Right ventricle myocardium superior (tissue), 1 donor: ENCODE results near the gene ZBTB48. TPM values are rescaled to one million over a fixed set of nuclear protein-coding genes. Genes with fewer than 3 reads are reported as not detected.
"Not testable (repeated sequence)": the region's sequence is repeated elsewhere in the genome, so short reads cannot be mapped to it uniquely, and the experiment has no call there.

Source experiments
- ATAC-seq: fragments of 200-7000 bp; cut with Tn5 transposase; one replicate; pipeline ENCODE4 v1.9.1; 2020; ENCODE audit warnings: mild to moderate bottlenecking; ENCODE audit not compliant: poor library complexity
- DNase-seq: peaks from one replicate; pipeline ENCODE4 v3.0.0-alpha.2; 2020
- intact Hi-C: fragments of 100-400 bp; cut with DNase I; formaldehyde crosslinking; loops from one replicate; pipeline ENCODE4 v1.11.2; 2022
- total RNA-seq: library from RNA; stranded (reverse); fragmentation: NEBNext Ultra II Directional; extraction: Animal tissue kit (Norgen Biotek cat#: 25700); gene quantifications from one replicate; pipeline ENCODE4 v1.2.1, GENCODE V29; 2021
- donor health status: DM: no; HTN: yes; CAD: no; lungs with severe emphysema.

ZBTB48 gene
- total RNA-seq, 1 donor from 2014 or later, result 11.7 TPM

DNA sequence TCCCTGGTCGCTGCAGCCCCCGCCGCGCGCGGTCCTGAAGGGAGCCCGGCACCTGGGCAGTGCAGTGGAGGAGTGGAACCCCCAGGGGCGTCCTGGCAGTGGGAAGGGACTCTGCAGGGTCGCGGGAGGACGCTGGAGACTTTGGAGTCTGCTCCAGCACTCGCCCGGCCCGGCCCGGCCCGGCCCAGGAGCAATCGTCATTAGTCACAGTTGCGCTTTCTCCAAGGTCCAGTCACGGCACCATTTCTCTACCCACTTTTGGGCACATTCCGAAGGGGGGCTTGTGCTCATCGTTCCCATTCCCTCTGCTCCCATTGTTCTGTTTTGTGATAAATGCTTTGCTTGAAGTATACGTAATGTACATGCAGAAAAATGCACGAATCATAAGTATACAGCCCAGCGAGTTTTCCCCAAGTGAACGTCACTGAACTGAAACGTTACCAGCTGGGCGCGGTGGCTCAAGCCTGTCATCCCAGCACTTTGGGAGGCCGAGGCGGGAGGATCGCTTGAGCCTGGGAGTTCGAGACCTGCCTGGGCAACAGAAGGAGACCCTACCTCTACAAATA is 45.9 kb downstream of the ZBTB48 start:
- no peak for DNase-seq
- ATAC-seq, result peak; percentile 26
- intact Hi-C loops, result no loop called here

- intact Hi-C loops, result no loop called here
Measured at GRCh38 chr1:6627031-6627430, 47.2 kb downstream of the ZBTB48 start.

DNA sequence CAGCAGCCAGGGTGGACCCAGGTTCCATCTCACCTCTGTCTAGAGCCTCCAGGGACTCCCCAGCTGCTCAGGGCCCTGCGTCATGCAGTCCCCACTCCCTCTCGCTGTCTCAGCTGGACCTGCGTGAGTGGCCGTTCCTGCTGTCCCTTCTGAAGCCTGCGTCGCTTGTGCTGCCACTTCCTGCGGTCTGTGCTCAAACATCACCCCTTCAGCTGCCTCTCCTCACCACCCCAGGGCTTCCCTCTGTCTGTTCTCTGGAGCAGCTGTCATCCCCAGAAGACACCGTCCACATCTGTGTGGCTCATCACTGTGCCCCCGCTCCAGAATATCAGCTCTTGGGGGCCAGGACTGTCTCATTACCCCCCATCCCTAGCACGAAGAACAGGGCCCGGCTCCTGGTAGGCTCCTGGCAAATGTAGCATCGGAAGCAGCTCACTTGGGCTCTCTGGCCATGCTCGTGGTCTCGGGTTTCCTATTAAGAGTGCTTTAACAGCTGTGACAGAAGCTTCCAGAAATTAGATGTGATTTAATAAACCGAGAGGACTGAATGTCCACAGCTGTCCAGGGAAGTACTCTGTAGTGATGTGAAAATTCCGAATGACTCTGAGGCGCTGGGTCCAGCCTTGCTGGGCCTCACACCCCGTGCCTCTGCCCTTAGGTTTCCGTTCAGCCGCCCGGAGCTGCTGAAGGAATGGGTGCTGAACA is 48.2 kb downstream of the ZBTB48 start:
- no peak for ATAC-seq
- intact Hi-C loops, result no loop called here
- DNase-seq, result no peak

More at GRCh38 chr1:6627031-6627430, 47.2 kb downstream of the ZBTB48 start:
- no peak for DNase-seq
- no peak for ATAC-seq

- no peak for ATAC-seq
- no peak for DNase-seq
- intact Hi-C loops, result no loop called here
Measured at GRCh38 chr1:6628971-6629479, 49.2 kb downstream of the ZBTB48 start.

DNA sequence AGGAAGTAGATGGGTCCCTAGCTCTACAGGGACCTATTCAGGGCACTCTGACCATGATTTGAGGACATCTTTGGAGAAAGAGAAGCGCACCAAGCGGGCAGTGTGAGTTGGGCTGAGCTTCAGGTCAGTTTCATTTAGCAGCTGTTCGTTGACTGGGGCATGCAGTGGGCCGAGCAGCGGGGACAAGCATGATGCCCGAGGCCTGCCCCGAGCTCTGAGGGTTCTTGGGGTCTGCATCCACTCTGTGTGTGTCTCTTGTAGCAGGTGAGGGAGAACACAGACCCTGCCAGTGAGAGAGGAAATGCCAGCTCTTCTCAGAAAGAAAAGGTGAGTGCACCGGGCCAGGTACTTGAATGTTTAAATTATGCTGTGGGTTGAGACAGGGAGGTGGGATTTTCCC is 50.2 kb downstream of the ZBTB48 start:
- no peak for ATAC-seq
- no peak for DNase-seq
- intact Hi-C loops, result no loop called here

- no peak for ATAC-seq
- intact Hi-C loops, result no loop called here
- no peak for DNase-seq
Measured at GRCh38 chr1:6631058-6631457, 51.3 kb downstream of the ZBTB48 start.

DNA sequence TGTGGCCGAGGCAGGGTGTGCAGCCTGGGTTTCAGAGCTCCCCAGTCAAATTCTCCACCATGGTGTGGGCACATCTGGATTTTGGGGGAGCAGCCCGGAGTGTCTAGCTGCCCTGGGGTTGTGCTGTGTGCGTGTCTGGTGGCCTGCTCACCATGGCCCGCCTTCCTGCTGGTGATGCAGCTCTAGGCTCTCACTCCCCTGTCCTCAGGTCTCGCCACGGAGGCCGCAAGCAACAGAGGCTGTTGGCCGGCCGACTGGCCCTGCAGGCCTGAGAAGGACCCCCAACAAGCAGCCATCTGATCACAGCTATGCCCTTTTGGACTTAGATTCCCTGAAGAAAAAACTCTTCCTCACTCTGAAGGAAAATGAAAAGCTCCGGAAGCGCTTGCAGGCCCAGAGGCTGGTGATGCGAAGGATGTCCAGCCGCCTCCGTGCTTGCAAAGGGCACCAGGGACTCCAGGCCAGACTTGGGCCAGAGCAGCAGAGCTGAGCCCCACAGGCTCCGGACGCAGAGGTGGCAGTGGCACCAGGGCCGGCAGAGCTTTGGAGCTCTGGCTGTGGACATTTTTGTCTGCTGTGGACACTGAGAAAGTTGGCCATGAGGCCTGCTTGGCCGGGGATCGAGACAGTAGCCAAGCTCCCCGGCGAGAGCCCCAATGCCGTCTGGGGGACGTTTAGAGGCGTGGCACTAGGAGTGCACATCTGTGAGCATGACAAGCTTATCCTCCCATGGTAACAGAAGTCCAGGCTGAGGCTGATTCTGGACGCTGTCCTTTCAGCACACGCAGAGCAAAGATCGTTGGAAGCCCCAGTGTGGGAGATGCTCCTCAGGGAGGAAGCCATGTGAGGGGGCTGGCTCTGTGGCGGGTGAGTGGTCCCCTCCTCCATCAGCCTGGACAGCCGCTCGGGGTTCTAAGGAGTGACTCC is 53.1 kb downstream of the ZBTB48 start:
- intact Hi-C loops, result no loop called here
- DNase-seq (no peak), ATAC-seq (no peak)

- intact Hi-C loops, result no loop called here
- ATAC-seq (peak; percentile 73), DNase-seq (peak; percentile 76)
Measured at GRCh38 chr1:6634371-6635052, 54.7 kb downstream of the ZBTB48 start.

GRCh38 chr1:6635161-6635909 is 55.5 kb downstream of the ZBTB48 start:
- intact Hi-C loops, result no loop called here
- ATAC-seq, result no peak
- peak; percentile 14 for DNase-seq

DNA sequence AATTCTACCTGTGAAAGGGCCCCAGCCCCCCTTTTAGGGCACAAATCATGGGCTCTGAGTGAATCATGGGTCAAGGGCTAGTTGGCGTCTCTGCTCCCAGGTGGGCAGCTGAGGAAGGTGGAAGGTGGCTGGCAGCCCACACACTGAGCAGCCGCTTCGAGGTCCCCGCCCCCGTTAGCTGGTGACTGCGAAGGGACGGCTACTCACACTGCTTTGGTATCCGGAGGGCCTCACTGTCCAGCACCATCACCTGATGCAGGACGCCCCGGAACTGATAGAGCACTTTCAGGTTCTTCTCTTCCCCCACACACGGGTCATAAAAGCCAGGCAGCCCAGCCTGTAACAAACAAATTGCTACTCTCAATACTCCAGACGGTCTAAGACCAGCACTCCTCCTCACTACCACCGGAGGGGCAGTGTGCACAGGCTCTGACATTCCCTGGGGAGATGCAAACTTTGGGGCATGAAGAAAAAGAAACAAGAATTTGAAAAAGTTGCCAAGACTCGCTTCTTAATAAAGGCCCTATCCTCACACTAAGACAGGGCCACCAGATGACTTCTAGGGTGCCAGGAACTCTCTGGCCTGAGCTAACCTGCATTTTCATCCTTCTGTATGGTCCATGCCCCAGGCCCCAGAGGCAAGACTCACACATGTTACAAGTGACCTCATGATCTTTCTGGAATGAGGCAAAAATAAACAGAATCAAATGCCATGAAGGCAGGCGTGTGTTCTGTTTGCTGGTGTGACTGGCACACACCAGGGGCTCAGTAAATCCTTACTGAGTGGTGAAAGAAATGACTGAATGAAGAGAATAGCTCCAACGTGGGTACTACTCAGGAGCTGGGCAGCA is 56.3 kb downstream of the ZBTB48 start:
- ATAC-seq (no peak), DNase-seq (peak; percentile 34)
- intact Hi-C loops, result no loop called here

GRCh38 chr1:6636778-6637177 is 57.0 kb downstream of the ZBTB48 start:
- ATAC-seq, intact Hi-C loops, DNase-seq: not testable (repeated sequence)

DNA sequence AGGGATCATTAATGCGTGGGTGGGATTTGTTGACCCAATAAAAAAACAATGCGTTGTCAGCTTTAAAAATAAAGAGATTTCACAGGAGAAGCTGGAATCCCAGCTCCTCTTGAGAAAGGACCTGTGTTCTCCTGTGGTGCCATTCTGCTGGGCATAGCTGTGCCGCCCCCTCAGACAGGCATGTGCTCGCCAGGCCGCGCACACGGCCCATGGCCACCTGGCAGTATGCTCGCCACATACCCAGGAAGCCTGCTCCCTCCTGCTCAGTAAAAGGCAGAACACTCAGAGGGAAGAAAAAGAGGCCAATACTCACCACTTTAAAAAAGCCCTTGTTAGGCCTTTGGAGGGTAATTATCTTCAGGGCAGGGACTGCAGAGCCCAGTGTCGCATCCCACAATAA is 58.0 kb downstream of the ZBTB48 start:
- intact Hi-C loops, result no loop called here
- no peak for ATAC-seq
- DNase-seq, result no peak

DNA sequence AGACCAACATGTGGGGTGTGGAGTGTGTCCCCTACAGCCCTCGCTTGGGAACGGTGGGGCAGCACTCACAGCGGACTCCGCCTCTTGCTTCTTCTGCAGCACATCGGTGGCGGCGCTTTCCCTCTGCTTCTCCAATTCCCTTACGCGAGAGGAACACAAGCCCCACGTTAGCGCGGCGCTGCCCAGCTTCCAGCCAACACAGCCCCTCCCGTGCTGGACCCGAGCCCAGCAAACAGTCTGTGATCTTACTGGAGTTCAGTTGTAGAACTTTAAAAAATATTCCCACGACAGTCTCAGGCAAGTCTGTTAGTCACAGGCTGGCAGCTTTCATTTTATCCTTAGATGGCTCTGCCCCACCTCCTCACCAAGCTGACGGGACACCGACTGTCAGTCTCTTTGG is 58.4 kb downstream of the ZBTB48 start:
- DNase-seq (peak; percentile 93), ATAC-seq (peak; percentile 73)
- intact Hi-C loops, result no loop called here

Other genes with a start within 250 kb of the ZBTB48 start
- gene ACOT7, start 186.2 kb upstream of the ZBTB48 start, total RNA-seq, result 8.5 TPM
- gene HES2, start 160.1 kb upstream of the ZBTB48 start, total RNA-seq, result not detected
- 0.56 TPM for gene ESPN, start 155.2 kb upstream of the ZBTB48 start, total RNA-seq
- gene TNFRSF25, start 113.8 kb upstream of the ZBTB48 start, total RNA-seq, result 13.7 TPM
- 16.8 TPM for gene PLEKHG5, start 88.3 kb upstream of the ZBTB48 start, total RNA-seq
- 10.9 TPM for gene NOL9, start 25.5 kb upstream of the ZBTB48 start, total RNA-seq
- not detected for gene TAS1R1, start 24.7 kb upstream of the ZBTB48 start, total RNA-seq
- gene KLHL21, start 22.9 kb downstream of the ZBTB48 start, total RNA-seq, result 111 TPM
- gene PHF13, start 33.7 kb downstream of the ZBTB48 start, total RNA-seq, result 8.6 TPM
- gene THAP3, start 44.9 kb downstream of the ZBTB48 start, total RNA-seq, result 11.5 TPM
- gene DNAJC11, start 121.8 kb downstream of the ZBTB48 start, total RNA-seq, result 74.0 TPM
- 153 TPM for gene CAMTA1, start 205.5 kb downstream of the ZBTB48 start, total RNA-seq